Esophagus muscularis mucosa (tissue), 3 donors: ENCODE results near the gene RNF145.

Source experiments
- POLR2A ChIP-seq: fragments of 450-650 bp; IDR thresholded peaks from one replicate; pipeline ENCODE4 v1.6.1; 2017; ENCODE audit warnings: antibody characterized with exemption, moderate library complexity, mild to moderate bottlenecking, low read depth
- TF ChIP-seq, protein P1 (sequence below), 3 experiments: fragments of 200-600 bp in 2 of 3; fragments of 450-650 bp in 1 of 3; sonication (generic) in 2 of 3; IDR thresholded peaks; one replicate each; pipeline ENCODE4 v1.5.1; 2017 to 2019; ENCODE audit warnings: antibody characterized with exemption in 3 of 3, mild to moderate bottlenecking in 2 of 3, moderate library complexity in 1 of 3

DNA sequence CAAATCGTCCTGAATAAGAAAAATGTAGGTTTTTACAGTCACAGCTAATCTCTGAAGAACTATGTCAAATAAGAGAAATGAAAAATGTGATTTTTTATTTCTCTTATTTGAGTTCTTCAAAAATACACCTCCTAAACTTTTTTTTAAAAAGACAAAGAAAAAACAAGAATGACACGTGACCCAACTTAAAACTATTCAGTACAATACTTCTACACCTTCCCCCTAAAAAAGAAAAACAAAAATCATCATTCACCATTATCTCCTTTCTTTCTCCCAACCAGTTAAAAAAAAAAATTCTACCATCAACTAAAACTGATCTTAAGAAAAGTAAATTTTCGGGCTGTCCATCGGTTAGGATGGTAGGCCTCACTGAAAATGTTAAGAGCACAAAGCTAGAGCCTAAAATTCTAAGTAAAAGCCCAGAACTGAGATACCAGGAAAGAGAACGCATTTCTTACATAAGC lies 2.1 kb downstream of the RNF145 start:
- TF ChIP-seq, protein P1, sequence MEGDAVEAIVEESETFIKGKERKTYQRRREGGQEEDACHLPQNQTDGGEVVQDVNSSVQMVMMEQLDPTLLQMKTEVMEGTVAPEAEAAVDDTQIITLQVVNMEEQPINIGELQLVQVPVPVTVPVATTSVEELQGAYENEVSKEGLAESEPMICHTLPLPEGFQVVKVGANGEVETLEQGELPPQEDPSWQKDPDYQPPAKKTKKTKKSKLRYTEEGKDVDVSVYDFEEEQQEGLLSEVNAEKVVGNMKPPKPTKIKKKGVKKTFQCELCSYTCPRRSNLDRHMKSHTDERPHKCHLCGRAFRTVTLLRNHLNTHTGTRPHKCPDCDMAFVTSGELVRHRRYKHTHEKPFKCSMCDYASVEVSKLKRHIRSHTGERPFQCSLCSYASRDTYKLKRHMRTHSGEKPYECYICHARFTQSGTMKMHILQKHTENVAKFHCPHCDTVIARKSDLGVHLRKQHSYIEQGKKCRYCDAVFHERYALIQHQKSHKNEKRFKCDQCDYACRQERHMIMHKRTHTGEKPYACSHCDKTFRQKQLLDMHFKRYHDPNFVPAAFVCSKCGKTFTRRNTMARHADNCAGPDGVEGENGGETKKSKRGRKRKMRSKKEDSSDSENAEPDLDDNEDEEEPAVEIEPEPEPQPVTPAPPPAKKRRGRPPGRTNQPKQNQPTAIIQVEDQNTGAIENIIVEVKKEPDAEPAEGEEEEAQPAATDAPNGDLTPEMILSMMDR (IDR thresholded peaks at IDR 0.05), result no peak
- TF ChIP-seq POLR2A, result no peak
